PFSK-1 (cell line): Measurements from ENCODE around the gene C5AR1.

Experiments used
- FOXP2 ChIP-seq: optimal IDR thresholded peaks from 2 replicates; pipeline ENCODE3; 2011; ENCODE audit warnings: borderline replicate concordance, control low read depth, inconsistent platforms; ENCODE audit not compliant: insufficient read depth; ENCODE audit errors: extremely low read length, extremely low read depth
- POLR2AphosphoS5 ChIP-seq: IDR thresholded peaks from 2 replicates; pipeline ENCODE4 v1.6.1; 2012; ENCODE audit warnings: low read depth, mild to moderate bottlenecking, control low read depth, low read length, moderate library complexity
- SIN3A ChIP-seq: IDR thresholded peaks from 2 replicates; pipeline ENCODE4 v1.6.1; 2012; ENCODE audit warnings: mild to moderate bottlenecking, low read length, moderate library complexity, borderline replicate concordance; ENCODE audit not compliant: insufficient read depth
- TAF1 ChIP-seq: IDR thresholded peaks from 2 replicates; pipeline ENCODE4 v1.6.1; 2012; ENCODE audit warnings: low read length, control low read depth, borderline replicate concordance; ENCODE audit not compliant: insufficient read depth
- TF ChIP-seq, protein P1 (sequence below), 2 experiments: IDR thresholded peaks; 2 replicates each; pipeline versions ENCODE4 v1.6.1 to v1.8.0; 2011 to 2012; ENCODE audit warnings: low read depth in 2 of 2, low read length in 2 of 2, control low read depth in 1 of 2, inconsistent platforms in 1 of 2, mild to moderate bottlenecking in 1 of 2, moderate library complexity in 1 of 2; ENCODE audit not compliant: insufficient read depth in 1 of 2

DNA sequence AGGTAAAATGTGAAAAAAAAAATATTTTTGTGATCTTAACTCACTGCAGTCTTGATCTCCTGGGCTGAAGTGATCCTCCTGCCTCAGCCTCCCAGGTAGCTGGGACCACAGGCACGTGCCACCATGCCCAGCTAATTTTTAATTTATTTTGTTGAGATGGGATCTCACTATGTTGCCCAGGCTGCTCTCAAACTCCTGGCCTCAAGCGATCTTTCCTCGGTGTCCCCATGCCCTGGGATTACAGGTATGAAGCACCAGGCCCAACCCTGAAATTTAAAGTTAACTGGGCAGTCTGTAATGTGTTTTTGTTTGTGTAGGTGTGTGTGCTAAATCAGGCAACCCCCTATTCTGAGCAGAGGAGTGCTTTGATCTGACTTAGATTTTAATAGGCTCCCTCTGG lies 3.4 kb upstream of the C5AR1 start:
- TF ChIP-seq TAF1 (no peak), POLR2AphosphoS5 (no peak), SIN3A (no peak), FOXP2 (no peak)
- TF ChIP-seq, protein P1, sequence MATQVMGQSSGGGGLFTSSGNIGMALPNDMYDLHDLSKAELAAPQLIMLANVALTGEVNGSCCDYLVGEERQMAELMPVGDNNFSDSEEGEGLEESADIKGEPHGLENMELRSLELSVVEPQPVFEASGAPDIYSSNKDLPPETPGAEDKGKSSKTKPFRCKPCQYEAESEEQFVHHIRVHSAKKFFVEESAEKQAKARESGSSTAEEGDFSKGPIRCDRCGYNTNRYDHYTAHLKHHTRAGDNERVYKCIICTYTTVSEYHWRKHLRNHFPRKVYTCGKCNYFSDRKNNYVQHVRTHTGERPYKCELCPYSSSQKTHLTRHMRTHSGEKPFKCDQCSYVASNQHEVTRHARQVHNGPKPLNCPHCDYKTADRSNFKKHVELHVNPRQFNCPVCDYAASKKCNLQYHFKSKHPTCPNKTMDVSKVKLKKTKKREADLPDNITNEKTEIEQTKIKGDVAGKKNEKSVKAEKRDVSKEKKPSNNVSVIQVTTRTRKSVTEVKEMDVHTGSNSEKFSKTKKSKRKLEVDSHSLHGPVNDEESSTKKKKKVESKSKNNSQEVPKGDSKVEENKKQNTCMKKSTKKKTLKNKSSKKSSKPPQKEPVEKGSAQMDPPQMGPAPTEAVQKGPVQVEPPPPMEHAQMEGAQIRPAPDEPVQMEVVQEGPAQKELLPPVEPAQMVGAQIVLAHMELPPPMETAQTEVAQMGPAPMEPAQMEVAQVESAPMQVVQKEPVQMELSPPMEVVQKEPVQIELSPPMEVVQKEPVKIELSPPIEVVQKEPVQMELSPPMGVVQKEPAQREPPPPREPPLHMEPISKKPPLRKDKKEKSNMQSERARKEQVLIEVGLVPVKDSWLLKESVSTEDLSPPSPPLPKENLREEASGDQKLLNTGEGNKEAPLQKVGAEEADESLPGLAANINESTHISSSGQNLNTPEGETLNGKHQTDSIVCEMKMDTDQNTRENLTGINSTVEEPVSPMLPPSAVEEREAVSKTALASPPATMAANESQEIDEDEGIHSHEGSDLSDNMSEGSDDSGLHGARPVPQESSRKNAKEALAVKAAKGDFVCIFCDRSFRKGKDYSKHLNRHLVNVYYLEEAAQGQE (IDR thresholded peaks at IDR 0.05; ENCODE audit: insufficient read depth in 1 of 2, low read depth in 2 of 2, low read length in 2 of 2) = no peak
